HL-60/S4 treated with phorbol 12-myristate 13-acetate at 8.2 ng/mL for 4 days and 3 days (cell line): ENCODE results near the gene SLC45A3.
"Not testable (repeated sequence)": the region's sequence is repeated elsewhere in the genome, so short reads cannot be mapped to it uniquely, and the experiment has no call there.

Experiments used
- in situ Hi-C: fragments of 300-500 bp; cut with MboI; formaldehyde crosslinking; loops from 2 replicates; pipeline ENCODE4 v1.15.0; 2022; ENCODE audit warnings: low sequenced_read_pairs

SLC45A3 gene

GRCh38 chr1:205639567-205639966 is 40.7 kb downstream of the SLC45A3 start:
- in situ Hi-C loops = no loop called here

GRCh38 chr1:205637854-205638468 is 42.3 kb downstream of the SLC45A3 start:
- in situ Hi-C loops = no loop called here

DNA sequence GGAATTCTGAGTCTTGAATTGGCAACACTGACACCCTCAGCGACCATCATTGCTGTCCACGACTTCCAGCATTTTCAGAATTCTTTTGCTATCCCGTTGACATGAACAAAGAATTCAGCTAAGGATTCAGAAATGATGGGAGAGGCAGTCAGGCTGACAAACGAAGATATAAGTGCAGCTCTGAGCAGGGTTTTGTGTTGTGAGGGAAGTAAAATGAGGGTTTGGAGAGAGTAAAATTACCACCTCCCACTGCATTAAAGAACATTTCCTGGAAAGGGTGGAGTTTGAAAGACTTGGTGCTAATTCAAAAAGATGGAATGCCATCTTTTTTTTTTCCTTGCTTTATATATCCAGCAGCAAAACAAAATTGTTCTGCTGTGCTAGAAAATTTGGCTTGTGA is 43.6 kb downstream of the SLC45A3 start:
- in situ Hi-C loops = no loop called here

- in situ Hi-C loops = not testable (repeated sequence)
Measured at GRCh38 chr1:205636138-205636530, 44.2 kb downstream of the SLC45A3 start.

GRCh38 chr1:205633421-205633976 is 46.8 kb downstream of the SLC45A3 start:
- in situ Hi-C loops = no loop called here

DNA sequence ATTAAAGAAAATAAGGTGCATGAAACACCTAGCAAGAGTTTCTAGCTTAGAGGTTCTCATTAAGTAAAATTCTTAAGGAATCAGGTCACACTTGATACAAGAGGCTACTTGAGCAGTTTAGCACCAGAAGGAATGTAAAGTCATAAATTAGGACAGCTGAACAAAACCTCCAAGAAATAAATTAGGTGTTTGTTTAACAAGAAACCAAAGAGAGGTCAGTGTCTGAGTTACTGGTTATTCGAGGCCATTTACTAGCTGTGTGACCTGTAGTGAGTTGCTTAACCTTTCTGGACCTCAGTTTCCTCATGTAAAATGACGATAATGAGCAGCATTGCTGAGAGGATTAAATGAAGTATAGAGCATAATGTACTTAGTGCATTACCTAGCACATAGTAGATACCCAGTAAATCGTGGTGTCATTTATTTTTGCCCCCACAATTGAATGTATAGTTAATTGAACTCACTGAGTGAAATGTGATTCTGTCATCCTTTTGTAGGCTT is 47.6 kb downstream of the SLC45A3 start:
- in situ Hi-C loops = no loop called here

DNA sequence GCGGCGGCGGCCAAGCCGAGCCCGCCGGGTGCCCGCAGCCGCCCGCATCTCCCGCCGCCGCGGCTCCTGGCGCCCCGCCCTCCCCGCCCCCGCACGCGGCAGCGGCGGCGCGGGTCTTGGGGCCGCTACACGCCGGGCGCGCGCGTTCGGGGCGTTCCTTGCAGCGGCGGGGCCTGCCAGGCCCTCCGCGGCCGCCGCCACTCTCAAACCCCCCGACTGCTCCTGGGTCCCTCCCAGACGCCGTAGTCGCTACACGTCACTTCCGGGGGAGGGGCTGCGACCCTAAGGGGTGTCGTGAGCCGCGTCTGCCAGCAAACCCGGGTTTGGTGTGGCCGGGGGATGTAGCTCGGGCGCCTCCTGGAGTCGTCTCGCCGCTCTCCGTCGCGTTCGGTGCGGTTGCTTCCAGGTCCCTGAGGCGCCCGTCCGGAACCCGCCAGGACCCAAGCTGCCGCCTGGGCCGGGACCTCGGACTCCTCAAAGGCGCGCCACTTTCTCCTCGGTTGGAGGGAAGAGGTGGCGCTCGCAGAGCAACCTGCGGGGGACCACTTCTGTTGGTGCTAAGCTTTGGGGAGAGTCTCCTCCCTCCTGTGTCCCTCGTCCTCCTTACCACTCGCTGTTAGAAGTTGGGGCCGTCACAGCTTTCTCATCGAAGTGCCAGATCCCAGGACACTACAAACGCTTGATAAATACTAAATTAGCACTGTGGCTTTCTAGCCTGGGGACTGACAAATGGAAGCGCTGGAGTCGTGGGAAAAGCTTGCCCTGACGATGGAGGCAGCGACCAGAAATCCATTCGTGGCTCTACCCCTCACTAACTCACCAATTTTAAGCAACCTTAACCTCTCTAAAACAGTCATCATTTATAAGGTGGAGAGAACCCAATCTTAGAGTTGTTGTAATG is 48.3 kb downstream of the SLC45A3 start, which contains the start of gene ELK4:
ELK4 (minus strand) TSS at position 244 of the 901 bp plus-strand sequence. CDS start 8,129 bp downstream, outside the sequence.
- in situ Hi-C loops = no loop called here

DNA sequence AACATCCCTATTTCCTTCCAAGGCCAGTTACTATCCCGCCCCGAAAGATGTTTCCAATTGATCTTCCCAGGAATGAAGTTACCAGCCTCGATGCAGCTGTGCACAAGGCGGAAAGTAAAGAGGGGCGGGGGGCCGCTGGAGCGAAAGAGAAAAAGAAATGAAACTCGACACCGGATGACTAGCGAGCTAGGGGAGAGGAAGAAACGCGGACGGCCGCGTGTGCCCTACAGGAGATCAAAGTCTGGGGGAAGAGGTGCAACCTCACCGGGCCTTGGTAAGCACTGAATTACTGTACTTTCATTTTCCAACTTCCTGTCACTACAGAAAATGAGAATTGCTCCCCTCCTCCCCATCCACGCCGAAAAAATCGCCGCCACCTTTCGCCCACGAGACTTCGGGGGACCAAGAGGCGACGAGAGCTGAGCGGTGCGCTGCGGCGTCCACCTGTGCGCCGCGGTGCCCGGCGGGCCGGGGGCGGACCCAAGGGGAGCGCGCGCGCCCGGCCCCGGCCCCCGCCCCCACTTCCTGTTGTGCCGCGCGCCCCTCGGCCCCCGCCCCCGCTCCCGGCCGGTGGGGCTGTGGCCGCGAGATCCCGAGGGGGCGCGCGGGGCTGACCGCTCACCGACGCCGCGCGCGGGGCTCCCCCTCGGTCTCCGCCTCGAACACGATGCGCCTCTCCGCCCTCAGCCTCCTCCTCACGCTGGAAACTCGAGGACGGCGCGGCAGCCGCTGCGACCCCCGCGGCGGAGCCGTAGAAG is 49.1 kb downstream of the SLC45A3 start:
- in situ Hi-C loops = no loop called here

- in situ Hi-C loops = no loop called here
Measured at GRCh38 chr1:205630651-205631009, 49.7 kb downstream of the SLC45A3 start.

GRCh38 chr1:205630241-205630640 is 50.1 kb downstream of the SLC45A3 start:
- in situ Hi-C loops = no loop called here

DNA sequence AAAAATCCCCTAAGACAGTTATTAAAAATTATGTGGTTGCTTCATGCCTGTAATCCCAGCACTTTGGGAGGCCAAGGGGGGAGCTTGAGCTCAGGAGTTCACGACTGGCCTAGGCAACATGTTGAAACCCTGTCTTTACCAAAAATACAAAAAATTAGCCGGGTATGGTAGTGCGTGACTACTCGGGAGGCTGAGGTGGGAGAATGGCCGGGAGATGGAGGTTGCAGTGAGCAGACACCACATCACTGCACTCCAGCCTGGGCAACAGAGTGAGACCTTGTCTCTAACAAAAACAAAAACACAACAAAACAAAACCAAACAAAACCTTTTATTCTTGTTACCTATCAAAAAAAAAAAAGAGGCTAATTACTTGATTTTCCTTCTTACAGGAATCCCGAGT is 50.6 kb downstream of the SLC45A3 start:
- in situ Hi-C loops = no loop called here

DNA sequence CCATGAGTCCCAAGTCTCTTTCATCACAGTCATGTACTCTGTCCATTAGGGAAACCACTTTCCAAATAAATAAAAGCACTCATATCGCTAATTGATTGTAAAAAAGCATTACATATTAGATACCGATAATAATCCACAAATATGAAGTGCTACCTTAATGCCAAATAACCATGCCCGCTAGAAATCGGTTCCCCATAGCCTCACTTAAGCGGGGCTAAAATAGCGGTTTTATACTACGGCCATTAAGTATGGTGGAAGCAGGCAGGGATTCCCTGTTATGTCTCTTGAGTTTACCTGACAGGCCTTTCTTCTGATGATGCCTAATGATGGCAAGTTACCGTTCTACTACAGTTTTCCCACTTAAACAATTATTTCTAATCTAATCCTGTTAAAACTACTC is 52.4 kb downstream of the SLC45A3 start:
- in situ Hi-C loops = no loop called here

DNA sequence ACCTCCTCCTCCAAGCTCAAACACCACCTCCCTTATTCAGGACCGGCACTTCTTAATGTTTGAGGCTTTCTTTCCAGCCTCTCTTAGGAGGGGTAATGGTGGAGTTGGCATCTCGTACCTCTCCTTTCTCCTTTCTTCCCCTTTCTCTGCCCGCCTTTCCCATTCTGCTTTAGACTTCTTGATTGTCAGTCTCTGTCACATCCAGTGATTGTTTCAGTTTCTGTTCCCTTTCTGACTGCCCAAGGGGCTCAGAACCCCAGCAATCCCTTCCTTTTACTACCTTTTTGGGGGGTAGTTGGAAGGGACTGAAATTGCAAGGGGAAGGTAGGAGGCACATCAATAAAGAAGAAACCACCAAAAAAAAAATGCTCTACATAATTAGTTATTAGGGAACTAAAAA is 54.1 kb downstream of the SLC45A3 start:
- in situ Hi-C loops = no loop called here

DNA sequence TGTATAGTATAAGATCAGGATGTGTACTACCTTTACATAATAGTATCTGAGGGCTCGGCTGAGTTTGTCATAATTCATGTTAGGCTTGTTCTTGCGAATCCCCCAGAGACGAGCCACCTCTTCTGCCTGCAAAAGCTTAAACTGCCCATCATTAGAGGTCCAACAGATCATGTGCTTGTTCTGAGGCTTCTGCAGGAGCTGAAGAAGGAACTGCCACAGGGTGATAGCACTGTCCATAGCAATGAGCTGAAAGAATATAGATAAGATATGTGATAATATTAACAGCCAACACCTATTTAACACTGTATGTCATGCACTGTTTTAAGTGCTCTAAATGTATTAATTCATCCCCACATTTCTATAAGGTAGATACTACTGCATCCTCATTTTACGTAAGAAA is 56.7 kb downstream of the SLC45A3 start:
- in situ Hi-C loops = no loop called here

GRCh38 chr1:205620269-205620668 is 60.0 kb downstream of the SLC45A3 start:
- in situ Hi-C loops = no loop called here

- in situ Hi-C loops = no loop called here
Measured at GRCh38 chr1:205619376-205619775, 60.9 kb downstream of the SLC45A3 start.

GRCh38 chr1:205616563-205617293 is 63.6 kb downstream of the SLC45A3 start:
- in situ Hi-C loops = no loop called here

GRCh38 chr1:205615789-205616188 is 64.5 kb downstream of the SLC45A3 start:
- in situ Hi-C loops = no loop called here

DNA sequence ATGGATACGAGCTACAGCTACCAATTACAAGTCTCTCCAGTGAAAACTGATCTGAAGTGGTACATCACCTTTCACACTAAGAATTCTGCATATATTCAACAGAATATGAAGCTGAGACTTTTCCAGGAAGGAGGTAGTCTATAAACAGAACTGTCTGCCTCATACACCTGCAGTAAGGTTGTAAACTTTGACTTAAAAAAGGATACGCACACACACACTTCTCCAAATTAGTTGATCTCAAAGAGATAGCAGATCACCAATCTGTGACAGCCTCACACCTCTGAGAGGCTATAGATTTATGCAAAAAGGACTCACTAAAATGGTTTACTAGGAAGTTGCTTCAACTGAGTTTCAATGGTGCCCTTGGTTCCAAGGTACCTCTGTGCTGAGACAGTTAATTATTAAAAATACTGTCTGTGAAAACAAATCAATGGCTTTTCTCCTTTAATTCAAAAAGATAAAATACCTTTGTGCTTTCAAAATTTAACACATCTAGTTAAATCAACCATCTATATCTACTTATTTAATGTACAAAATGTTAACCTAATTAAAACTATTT is 66.4 kb downstream of the SLC45A3 start:
- in situ Hi-C loops = no loop called here

DNA sequence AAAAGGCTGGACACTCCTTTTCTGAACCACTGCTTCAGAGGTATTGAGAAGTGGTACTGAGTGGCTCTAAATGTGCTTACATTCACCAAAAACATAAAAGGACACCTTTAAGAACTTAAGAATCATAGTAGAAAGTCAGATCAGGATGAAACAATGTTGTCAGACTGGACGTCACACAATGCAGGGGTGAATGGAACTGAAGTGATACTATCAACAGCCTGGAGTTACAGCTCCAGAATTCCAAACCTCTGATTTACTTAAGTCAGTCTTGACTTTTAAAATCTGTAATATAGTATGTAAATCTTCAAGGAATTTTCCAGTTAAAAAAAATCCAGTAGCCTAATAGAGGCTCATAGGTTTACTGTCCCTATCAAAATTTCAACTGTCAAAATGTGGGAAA is 67.8 kb downstream of the SLC45A3 start:
- in situ Hi-C loops = no loop called here
